SK-N-SH (cell line): ENCODE results near the gene WTIP. TPM values are rescaled to one million over a fixed set of nuclear protein-coding genes. Genes with fewer than 3 reads are reported as not detected.
"Not testable (repeated sequence)": the region's sequence is repeated elsewhere in the genome, so short reads cannot be mapped to it uniquely, and the experiment has no call there.

Source experiments
- CTCF ChIA-PET: fragments of 300-600, 350-600 bp; formaldehyde crosslinking; extraction: SDS; loops from one replicate; lab custom pipeline; 2021; lab: Yijun Ruan, JAX
- POLR2A ChIA-PET: fragments of 350-600 bp; sonication (Branson Sonifier 250); formaldehyde crosslinking; extraction: SDS; loops from one replicate; lab custom pipeline; 2020; ENCODE audit warnings: antibody characterized with exemption, inconsistent platforms; lab: Yijun Ruan, JAX
- DNase-seq: peaks from one replicate; pipeline ENCODE4 v3.0.0; 2012
- H2AFZ ChIP-seq: fragments of 200-600 bp; sonication (generic); 2 replicates; pipeline ENCODE4 v1.8.1; 2016; ENCODE audit warnings: antibody characterized with exemption, mild to moderate bottlenecking, low read depth
- H3F3A ChIP-seq: fragments of 200-600 bp; sonication (generic); replicated peaks from 2 replicates; pipeline ENCODE3; 2016; ENCODE audit warnings: antibody characterized with exemption, mild to moderate bottlenecking; ENCODE audit not compliant: insufficient read depth
- H3K27ac ChIP-seq, 2 experiments: fragments of 200-500 bp in 1 of 2; fragments of 200-600 bp in 1 of 2; sonication (Bioruptor generic) in 1 of 2; sonication (generic), shearing (Covaris generic) in 1 of 2; 2 replicates each; pipeline versions ENCODE4 v1.5.1 to v1.6.1; 2014 to 2016; ENCODE audit warnings: low read depth in 2 of 2, inconsistent platforms in 1 of 2, low read length in 1 of 2, mild to moderate bottlenecking in 1 of 2, mixed read lengths in 1 of 2
- H3K27me3 ChIP-seq: fragments of 200-600 bp; sonication (generic), shearing (Covaris generic); 2 replicates; pipeline ENCODE4 v1.6.1; 2016; ENCODE audit warnings: mixed run types; ENCODE audit not compliant: insufficient read depth
- H3K36me3 ChIP-seq, 2 experiments: fragments of 200-500 bp in 1 of 2; fragments of 200-600 bp in 1 of 2; sonication (Bioruptor generic) in 1 of 2; sonication (generic) in 1 of 2; replicated peaks in 1 of 2; 2 replicates each; pipeline versions ENCODE3 to v1.5.1; 2014 to 2016; ENCODE audit warnings: low read length in 1 of 2, mild to moderate bottlenecking in 1 of 2; ENCODE audit not compliant: insufficient read depth in 2 of 2, control insufficient read depth in 1 of 2
- H3K4me1 ChIP-seq, 2 experiments: fragments of 200-500 bp in 1 of 2; fragments of 200-600 bp in 1 of 2; sonication (Bioruptor generic) in 1 of 2; sonication (generic), shearing (Covaris generic) in 1 of 2; 2 replicates each; pipeline versions ENCODE4 v1.5.1 to v1.6.1; 2014 to 2016; ENCODE audit warnings: low read depth in 1 of 2, low read length in 1 of 2, mixed run types in 1 of 2; ENCODE audit not compliant: insufficient read depth in 2 of 2, control insufficient read depth in 1 of 2
- H3K4me2 ChIP-seq: fragments of 200-600 bp; sonication (generic), shearing (Covaris generic); 2 replicates; pipeline ENCODE4 v1.6.1; 2017; ENCODE audit warnings: mixed run types
- H3K4me3 ChIP-seq, 2 experiments: fragments of 200-500 bp in 1 of 2; fragments of 200-600 bp in 1 of 2; sonication (Bioruptor generic) in 1 of 2; sonication (generic), shearing (Covaris generic) in 1 of 2; 2 replicates each; pipeline versions ENCODE4 v1.5.1 to v1.8.1; 2014 to 2016; ENCODE audit warnings: low read depth in 2 of 2, inconsistent platforms in 1 of 2, low read length in 1 of 2, mild to moderate bottlenecking in 1 of 2, mixed read lengths in 1 of 2, moderate library complexity in 1 of 2
- H3K79me2 ChIP-seq: fragments of 200-600 bp; sonication (generic); 2 replicates; pipeline ENCODE4 v1.8.1; 2017; ENCODE audit warnings: mild to moderate bottlenecking; ENCODE audit not compliant: insufficient read depth
- H3K9ac ChIP-seq: fragments of 200-600 bp; sonication (generic); 2 replicates; pipeline ENCODE4 v1.6.1; 2017; ENCODE audit warnings: mixed run types
- H3K9me2 ChIP-seq: fragments of 200-600 bp; sonication (generic); 2 replicates; pipeline ENCODE4 v1.6.1; 2017; ENCODE audit warnings: mixed run types
- H3K9me3 ChIP-seq: fragments of 200-600 bp; sonication (generic); 2 replicates; pipeline ENCODE4 v1.6.1; 2017; ENCODE audit warnings: mixed run types, mild to moderate bottlenecking, moderate library complexity
- H4K20me1 ChIP-seq: fragments of 200-600 bp; sonication (generic); 2 replicates; pipeline ENCODE4 v1.6.1; 2017; ENCODE audit warnings: mild to moderate bottlenecking, mixed run types; ENCODE audit not compliant: insufficient read depth
- CTCF ChIP-seq: fragments of 200-600 bp; sonication (generic); IDR thresholded peaks from 2 replicates; pipeline ENCODE4 v1.6.1; 2017; ENCODE audit warnings: antibody characterized with exemption, mild to moderate bottlenecking, moderate library complexity
- EP300 ChIP-seq, 2 experiments: IDR thresholded peaks; 2 replicates each; pipeline versions ENCODE4 v1.4.0 to v1.6.1; 2012; ENCODE audit warnings: borderline replicate concordance in 1 of 2, low read depth in 1 of 2, low read length in 1 of 2
- EZH2phosphoT487 ChIP-seq: fragments of 200-600 bp; sonication (generic); IDR thresholded peaks from 2 replicates; pipeline ENCODE4 v1.6.1; 2017; ENCODE audit warnings: low read depth, mixed run types, mild to moderate bottlenecking, antibody characterized with exemption, moderate library complexity, borderline replicate concordance
- FOXJ3 ChIP-seq: sonication (generic); formaldehyde crosslinking; IDR thresholded peaks from 2 replicates; pipeline ENCODE4 v1.5.1; 2020; ENCODE audit warnings: mild to moderate bottlenecking, missing genetic modification reagents
- GABPA ChIP-seq: IDR thresholded peaks from 2 replicates; pipeline ENCODE4 v1.4.0; 2012; ENCODE audit warnings: low read depth, mild to moderate bottlenecking
- GATA2 ChIP-seq: sonication (generic); formaldehyde crosslinking; IDR thresholded peaks from 2 replicates; pipeline ENCODE4 v1.5.0; 2020; ENCODE audit warnings: mild to moderate bottlenecking, missing genetic modification reagents
- IRF3 ChIP-seq: fragments of 150-350 bp; IDR thresholded peaks from 2 replicates; pipeline ENCODE4 v1.6.1; 2016; ENCODE audit warnings: mild to moderate bottlenecking, low read depth, low read length
- MEF2A ChIP-seq: IDR thresholded peaks from 2 replicates; pipeline ENCODE4 v1.4.0; 2012; ENCODE audit warnings: low read depth, borderline replicate concordance
- NFIC ChIP-seq: IDR thresholded peaks from 2 replicates; pipeline ENCODE4 v1.4.0; 2012; ENCODE audit warnings: borderline replicate concordance
- PBX3 ChIP-seq: IDR thresholded peaks from 2 replicates; pipeline ENCODE4; 2012
- RAD21 ChIP-seq: IDR thresholded peaks from 2 replicates; pipeline ENCODE4 v1.6.1; 2012; ENCODE audit warnings: mild to moderate bottlenecking, low read length
- REST ChIP-seq: IDR thresholded peaks from 2 replicates; pipeline ENCODE4 v1.6.1; 2012; ENCODE audit warnings: mild to moderate bottlenecking, low read depth, low read length, moderate library complexity
- RFX5 ChIP-seq: IDR thresholded peaks from 2 replicates; pipeline ENCODE4 v1.6.1; 2012; ENCODE audit warnings: mild to moderate bottlenecking, improper control_type of control experiment, low read length
- RXRA ChIP-seq: IDR thresholded peaks from 2 replicates; pipeline ENCODE4 v1.4.0; 2012; ENCODE audit warnings: low read depth, mild to moderate bottlenecking, borderline replicate concordance
- SIN3A ChIP-seq: IDR thresholded peaks from 2 replicates; pipeline ENCODE4 v1.6.1; 2012; ENCODE audit warnings: low read depth, mild to moderate bottlenecking, low read length, moderate library complexity, borderline replicate concordance
- SMC3 ChIP-seq: IDR thresholded peaks from 2 replicates; pipeline ENCODE4 v1.6.1; 2012; ENCODE audit warnings: low read depth, low read length, improper control_type of control experiment
- TEAD4 ChIP-seq: IDR thresholded peaks from 2 replicates; pipeline ENCODE4 v1.4.0; 2012; ENCODE audit warnings: mild to moderate bottlenecking, borderline replicate concordance; ENCODE audit not compliant: insufficient read depth
- USF1 ChIP-seq: IDR thresholded peaks from 2 replicates; pipeline ENCODE4 v1.4.0; 2012; ENCODE audit warnings: low read depth, borderline replicate concordance
- WGBS: methylation state at CpG from one replicate; pipeline ENCODE4 v1.1.6; 2017; ENCODE audit warnings: low lambda C conversion rate; 5-methylcytosine and 5-hydroxymethylcytosine counted together
- polyA plus RNA-seq, 3 experiments: library from polyadenylated mRNA; depleted of rRNA; stranded (reverse); fragments of >200 nt; gene quantifications; 2 replicates each; pipeline ENCODE4 v1.2.3, GENCODE V29; 2012

Gene WTIP
- polyA plus RNA-seq, 1 of the 3 experiments (the other 2 are of a cell fraction): 27.7 TPM

- Histone ChIP-seq H2AFZ (no peak overlapping the region), H3K9ac (no peak overlapping the region), H3F3A (peaks cover 33% of the 10 kb centered on the region), H3K4me1 (no peaks in the 10 kb centered on the region), H3K27me3 (no peaks in the 10 kb centered on the region), H3K36me3 (peaks cover 63 to 70% of the 10 kb centered on the region in 2 experiments), H3K4me2 (no peak overlapping the region), H3K9me3 (no peaks in the 10 kb centered on the region), H3K9me2 (no peaks in the 10 kb centered on the region), H4K20me1 (no peaks in the 10 kb centered on the region), H3K27ac (no peak overlapping the region), H3K4me3 (no peak overlapping the region), H3K79me2 (peaks cover 28% of the 10 kb centered on the region; the same call in 1 of the 2 replicates)
- ChIA-PET CTCF (no interaction called here), POLR2A (no interaction called here)
- DNase-seq: no peak
- TF ChIP-seq RXRA (no peak), NFIC (no peak), RAD21 (no peak), EP300 (IDR thresholded peaks at IDR 0.05; ENCODE audit: borderline replicate concordance in 1 of 2, low read depth in 1 of 2, low read length in 1 of 2) (no peak), EZH2phosphoT487 (no peak), TEAD4 (no peak), FOXJ3 (CRISPR knock-in tag) (no peak), SMC3 (no peak), MEF2A (no peak), IRF3 (no peak), USF1 (no peak), RFX5 (no peak), GATA2 (no peak), GABPA (no peak), REST (no peak), CTCF (no peak), PBX3 (no peak), SIN3A (no peak)
- WGBS: 94% methylated on average over 1 of the region's 1 CpG
Observed at GRCh38 chr19:34468409-34468808, 13.1 kb upstream of the WTIP start.

- DNase-seq, H3K9me3 ChIP-seq, H3K9ac ChIP-seq, H3K9me2 ChIP-seq, H3K4me3 ChIP-seq, H4K20me1 ChIP-seq, POLR2A ChIA-PET, H3K27ac ChIP-seq, CTCF ChIA-PET, H3K4me2 ChIP-seq, H3K27me3 ChIP-seq, H3K4me1 ChIP-seq, H2AFZ ChIP-seq: not testable (repeated sequence)
- WGBS: 95% methylated on average over 5 of the region's 5 CpGs
- Histone ChIP-seq H3K36me3 (peaks cover 57 to 64% of the 10 kb centered on the region in 2 experiments), H3K79me2 (peaks cover 22% of the 10 kb centered on the region; the same call in 1 of the 2 replicates), H3F3A (peaks cover 36% of the 10 kb centered on the region)
Observed at GRCh38 chr19:34469026-34469425, 12.5 kb upstream of the WTIP start.
